ENCODE results near the gene TMEM31.
"Not testable (repeated sequence)": the region's sequence is repeated elsewhere in the genome, so short reads cannot be mapped to it uniquely, and the experiment has no call there.

The TMEM31 gene

DNA sequence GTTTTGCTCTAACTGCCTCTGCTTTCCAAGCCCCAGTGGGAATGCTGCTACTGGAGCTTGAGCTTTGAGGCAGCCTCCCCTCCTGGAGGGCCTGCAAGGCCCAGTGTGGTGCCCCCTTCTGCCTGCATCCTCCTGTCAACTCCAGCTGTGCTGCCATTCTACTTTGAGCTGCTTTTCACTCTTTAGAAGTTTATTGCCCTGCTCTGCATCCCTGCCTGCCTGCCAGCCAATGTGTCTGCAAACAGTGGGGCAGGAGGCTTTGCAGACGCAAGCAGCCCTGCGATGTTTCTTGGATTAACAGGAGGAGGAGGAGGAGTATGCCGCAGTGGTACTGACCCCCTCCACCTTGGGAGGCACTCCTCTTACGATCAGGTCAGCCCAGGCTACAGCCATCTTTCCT is 16.4 kb downstream of the TMEM31 start:
- DNase-seq = no peak

DNA sequence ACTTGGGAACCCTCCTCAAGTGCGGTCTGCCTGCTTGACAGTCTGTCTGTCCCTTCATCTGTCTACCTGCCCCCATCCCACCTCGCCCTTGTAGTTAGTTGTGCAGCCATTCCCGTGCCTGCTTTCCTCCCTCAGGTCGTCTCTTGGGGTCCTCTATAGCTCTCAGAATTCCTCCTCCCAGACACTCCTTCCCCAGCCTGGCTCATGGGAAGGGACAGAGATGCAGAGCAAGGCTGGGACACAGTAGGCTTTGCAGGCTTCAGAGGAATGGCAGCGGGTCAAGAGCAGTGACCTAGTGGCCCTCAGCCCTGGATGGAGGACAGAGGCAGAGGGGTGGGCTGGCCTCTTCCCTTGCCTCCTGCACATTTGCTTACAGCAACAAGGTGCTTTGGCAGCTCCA is 18.3 kb downstream of the TMEM31 start:
- DNase-seq = no peak

DNA sequence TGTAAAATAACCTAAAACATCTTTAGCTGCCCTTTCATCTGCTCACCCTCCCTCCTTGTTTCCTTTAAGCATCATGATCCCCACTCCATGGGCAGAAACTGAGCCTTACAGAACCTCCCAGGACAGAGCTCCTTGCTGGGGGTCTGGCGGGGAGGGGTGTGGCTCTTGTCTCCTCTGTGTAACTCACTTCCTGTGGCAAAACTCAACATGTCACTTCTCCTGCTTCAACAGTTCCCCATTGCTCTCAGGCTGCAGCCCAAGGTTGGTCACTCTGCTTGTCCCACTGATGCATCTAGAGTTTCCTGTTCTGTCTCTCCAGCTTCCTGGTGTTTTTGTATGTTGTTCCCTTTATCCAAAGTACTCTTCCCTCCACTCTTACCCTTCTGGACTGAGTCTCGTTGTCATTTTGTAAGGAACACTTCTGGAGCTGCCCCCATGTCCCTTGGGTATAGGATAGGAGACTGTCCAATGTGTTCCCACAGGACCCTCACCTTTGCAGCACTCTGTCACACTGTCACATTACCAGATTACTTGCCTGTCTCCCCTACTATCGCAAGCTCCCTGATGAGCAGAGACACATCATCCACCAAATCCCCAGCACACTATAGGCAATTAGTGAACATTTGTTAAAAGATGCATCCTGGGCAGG is 19.6 kb downstream of the TMEM31 start:
- DNase-seq = no peak

DNA sequence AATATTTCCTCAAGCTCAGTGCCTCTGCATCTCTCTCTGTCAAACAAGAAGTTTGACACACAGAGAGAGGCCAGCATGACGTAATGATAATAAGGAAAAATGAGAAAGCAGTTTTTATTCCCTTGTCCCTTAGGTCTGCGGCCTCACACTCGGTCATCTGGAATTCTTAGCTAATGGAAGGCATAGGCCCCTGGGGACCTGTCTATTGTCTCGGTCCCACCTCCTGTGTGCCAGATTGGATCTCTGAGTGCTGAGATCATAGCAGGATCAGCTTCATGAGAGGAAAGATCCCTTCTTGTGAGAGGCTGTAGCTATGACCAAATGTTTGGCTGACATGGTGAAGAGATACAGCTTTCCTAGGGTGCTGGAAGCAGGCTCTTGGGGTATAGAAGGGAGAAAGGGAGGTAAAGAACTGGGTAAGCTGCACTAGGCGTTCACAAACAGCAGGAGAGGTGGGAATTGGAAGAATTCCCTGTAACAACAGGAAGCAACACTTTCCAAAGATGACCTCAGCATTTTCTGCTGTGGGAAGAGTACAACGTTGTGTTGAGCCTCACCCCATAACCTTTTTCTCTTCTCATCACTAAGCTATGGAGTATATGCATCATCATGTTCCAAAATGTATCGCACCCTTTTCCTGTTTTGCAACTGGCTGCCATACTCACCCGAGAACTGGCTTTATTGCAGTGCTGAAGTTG is 20.2 kb downstream of the TMEM31 start:
- no peak for DNase-seq

DNA sequence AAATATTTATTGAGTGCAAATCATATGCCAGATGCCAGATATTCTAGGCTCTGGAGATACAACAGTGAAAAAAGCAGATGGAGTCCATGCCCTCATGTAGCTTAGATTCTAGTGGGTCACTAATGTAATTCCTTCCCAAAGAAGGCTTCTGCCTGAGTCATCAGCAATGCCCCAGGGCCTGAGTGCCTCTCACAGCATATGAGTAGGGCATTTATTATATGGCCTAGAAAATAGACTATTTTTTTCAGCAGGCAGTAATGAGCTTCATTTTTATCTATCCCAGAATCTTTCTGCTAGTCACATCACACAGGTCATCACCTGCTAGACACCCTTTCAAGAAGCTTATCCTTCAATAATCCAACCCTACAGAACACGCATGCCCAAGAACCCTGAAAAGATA is 22.3 kb downstream of the TMEM31 start:
- no peak for DNase-seq

DNA sequence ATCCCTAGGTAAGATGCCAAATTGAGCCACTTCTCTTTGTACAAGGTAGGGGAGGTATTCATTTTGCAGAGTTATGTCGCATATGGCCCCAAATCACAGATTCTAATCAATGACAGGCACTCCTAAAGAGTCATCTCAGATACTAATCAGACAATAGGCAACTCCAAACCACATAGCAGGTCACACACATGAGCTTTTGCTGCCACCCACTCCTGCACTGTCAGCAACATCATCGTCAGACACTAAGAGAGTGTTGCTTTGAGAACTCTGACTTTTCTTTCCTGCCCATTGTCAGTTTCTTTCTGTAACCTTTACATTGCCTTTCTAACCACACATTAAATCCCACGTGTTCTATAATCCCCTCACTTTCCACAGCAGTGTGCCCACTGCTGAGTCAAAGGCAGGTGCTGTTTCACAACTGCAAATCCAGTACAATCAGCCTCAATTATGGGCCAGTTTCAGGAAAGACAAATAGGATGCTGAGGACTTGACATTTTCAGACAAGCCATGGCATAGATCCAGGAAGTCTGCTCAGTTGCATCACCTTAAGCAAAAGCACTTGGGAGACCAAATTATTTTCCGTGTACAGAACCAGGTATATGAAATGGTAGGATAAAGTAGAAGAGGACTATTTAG is 23.5 kb downstream of the TMEM31 start:
- DNase-seq = no peak

DNA sequence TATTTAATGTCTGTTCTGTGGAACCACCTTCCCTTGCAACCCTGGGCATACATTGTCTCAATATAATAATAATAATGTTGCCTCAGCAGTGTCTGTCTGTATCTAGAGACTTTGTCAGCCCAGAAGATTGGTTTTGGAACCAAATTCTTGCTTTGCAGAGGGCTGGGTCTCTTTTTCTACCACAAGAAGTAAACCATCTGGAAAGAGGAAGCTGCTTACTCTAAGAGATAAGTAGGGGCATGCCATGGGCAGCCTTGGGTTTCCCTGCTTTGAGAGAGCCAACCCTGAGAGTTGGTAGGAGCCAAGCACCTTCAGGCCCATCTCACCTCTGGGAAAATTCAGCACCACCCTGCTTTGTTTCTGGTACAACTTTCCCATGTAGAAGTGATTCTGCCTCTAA is 27.0 kb downstream of the TMEM31 start:
- no peak for DNase-seq

DNA sequence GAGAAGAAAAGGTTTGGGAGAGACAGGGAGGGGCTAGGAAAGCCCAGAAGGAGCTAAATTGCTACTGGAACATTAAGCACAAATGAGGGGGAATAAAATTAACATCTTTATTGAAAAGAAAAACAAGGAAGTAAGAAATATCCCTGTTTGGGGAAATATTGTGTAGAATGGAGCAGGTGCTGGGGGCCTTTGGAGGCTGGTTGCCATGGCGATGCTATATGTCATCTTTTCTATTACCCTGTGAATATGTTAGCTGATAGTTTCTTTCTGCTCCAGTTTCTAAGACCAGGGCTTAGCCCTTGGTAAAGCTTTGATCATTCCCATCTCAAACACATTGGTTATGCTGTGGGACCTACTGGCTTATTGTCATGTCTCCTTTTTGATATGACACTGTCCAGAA is 28.7 kb downstream of the TMEM31 start:
- no peak for DNase-seq

DNA sequence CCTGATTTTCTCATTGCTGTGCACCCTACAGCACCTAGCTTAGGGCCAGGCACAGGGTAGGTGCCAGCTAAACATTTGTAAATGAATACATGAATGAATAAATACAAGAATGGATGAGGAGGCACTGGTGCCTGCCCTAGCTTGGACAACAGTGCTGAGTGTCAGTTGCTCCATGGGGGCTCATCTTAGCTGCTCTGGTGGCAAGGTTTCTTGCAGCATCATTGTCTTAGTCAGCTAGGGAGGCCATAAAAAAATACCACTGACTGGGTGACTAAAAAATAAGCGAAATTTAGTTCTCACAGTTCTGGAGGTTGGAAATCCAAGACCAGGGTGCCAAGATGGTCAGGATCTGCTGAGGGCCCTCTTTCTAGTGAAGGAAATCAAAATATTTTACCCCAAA is 31.2 kb downstream of the TMEM31 start:
- no peak for DNase-seq

DNA sequence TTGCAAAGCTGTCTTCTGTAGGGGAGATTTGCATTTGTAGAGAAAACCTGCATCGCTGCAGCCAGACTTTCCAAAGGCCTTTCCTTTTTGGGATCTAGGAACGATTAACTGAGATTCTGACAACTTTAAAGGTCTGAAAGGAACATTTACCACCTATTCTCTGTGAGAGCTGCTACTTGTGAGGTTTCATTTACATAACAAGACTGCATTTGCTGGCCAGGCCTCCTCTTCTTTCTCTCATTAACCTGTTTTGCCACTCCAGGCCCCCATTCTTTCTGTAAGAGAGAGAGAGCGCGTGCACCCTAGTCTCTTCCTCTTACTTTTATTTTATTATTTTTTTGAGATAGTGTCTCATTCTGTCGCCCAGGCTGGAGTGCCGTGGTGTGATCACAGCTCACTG is 31.6 kb downstream of the TMEM31 start:
- DNase-seq = no peak

DNA sequence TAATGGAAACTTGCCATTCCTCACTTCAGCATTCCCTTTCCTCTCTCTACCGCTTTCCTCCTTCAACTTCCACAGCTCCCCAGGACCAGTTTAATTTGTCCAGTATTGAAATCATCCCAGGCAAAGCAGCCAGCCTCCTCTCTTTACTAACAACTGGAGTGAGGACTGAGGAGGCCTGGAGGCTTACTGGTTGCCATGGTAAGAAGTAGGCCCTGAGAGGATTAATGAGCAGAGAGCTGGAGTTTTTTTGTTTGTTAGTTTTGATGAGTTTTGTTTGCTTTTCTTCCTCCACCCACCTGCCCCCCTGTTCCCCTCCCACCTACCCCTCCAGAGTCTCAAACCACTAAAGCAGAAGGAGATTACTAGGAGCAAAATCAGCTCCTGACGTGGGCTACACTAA is 36.5 kb downstream of the TMEM31 start:
- DNase-seq = no peak

DNA sequence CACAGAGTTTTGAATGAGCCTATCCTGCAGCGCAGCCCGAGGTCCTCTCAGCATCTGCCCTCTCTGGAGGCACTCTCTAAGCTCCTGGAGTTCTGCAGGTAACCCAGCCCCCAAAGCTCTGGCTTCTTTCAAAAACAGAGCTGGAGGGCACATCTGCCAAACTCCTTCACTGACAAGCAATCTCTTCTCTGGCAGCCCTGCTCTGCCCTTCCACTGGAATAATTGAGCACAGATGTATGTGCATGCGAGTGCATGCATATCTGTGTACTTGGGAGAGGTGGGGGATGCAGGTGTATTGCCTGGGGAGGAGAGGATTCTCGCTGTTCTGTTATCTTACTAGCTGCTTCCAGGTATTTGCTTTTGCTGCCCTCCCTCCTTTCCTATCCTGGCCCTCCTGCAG is 43.7 kb downstream of the TMEM31 start:
- DNase-seq = no peak

DNA sequence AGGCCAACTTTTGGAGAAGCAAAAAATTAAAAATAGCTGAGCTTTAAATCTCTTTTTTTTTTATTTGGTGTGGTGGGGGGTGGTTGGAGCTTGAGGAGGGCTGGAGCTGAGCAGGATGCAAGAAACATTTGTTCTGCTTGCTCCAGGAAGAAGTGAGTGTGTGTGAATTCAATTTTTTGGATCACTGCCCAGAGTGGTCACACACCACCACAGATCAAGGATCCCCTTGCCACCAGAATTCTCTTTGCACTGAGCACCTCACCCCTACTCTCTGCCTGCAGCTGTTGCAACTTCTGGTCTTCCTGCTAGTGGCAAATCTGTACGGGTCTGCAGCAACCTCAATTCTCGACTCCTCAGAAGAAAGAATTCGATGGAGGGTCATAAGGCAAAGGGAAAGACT is 46.0 kb downstream of the TMEM31 start:
- DNase-seq = no peak

DNA sequence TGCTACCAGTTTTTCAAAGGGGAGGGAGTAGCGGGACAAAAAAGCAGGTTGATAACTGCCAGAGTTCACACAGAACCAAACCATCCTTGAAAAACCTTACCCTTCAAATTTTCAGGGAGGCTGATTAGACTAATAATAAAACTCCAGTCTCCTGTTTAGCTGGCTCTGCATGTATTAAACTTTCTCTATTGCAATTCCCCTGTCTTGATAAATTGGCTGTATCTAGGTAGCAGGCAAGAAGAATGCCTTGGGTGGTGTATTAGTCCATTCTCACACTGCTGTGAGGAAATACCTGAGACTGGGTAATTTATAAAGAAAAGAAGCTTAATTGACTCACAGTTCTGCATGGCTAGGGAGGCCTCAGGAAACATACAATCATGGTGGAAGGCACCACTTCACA is 47.8 kb downstream of the TMEM31 start:
- no peak for DNase-seq

DNA sequence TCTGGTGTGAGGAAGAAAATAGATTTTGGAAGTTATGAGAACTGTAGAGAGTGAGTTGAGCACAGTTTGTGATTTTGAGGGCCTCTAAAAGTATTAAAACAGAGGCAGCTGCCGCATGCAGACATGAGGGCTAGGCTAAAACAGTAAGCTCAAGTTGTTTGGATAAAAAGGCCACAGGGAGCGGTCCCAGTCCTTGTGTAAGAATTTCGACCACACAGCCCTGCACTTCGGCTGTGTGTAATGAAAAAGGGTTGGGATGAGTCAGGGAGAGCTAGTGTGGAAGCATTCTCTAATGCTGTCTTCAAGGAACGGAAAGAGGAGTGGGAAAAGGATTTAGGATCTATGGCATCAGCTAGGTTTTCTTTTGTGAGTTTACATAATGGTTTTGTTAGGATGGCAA is 52.8 kb downstream of the TMEM31 start:
- DNase-seq = not testable (repeated sequence)

Measured in stimulated activated naive CD4-positive, alpha-beta T cell treated with Interleukin-2 at 50 U/mL for 16 hours (primary cell).